HPDE6-E6E7 (cell line): ENCODE measurements around the gene PRKAR1B.

Source experiments
- DNase-seq: peaks from one replicate; pipeline ENCODE4 v3.0.0; 2011; ENCODE audit warnings: missing footprints; ENCODE audit errors: extremely low spot score

Gene PRKAR1B

DNA sequence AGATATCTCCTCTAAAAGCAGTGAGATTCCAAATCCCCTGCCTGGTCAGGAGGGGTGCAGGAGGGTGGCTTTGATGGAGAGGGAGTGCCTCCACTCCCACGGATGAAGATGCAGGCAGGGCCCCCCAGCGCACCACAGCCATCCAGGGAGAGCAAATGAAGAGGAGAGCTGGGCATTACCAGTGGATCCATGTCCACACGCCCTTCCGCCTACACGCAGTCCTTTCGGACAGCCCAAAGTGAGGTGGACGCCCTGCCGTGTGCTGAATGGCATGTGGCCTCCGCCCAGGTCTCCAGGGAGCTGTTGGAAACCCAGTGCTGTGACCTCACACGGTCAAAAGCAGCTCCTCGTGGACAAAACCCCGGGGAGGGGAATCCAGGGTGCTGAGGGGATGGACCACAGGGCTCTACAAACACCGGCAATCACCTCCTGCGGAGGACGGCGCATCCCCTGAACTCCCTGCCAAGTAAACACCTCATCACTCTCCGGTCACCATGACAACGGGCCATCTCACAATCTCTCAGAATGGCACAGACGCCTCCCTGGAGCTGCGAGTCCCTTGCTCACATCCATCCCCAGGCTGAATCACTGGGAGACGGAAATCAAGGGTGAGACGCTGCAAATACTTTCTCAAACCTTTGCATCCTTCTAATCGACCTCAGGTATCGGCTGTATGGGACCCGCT is 35.6 kb downstream of the PRKAR1B start:
- DNase-seq: no peak

GRCh38 chr7:690478-691360 is 36.4 kb downstream of the PRKAR1B start:
- DNase-seq: no peak

GRCh38 chr7:685540-685939 is 41.5 kb downstream of the PRKAR1B start:
- DNase-seq: no peak

- DNase-seq: no peak
Observed at GRCh38 chr7:684416-684815, 42.7 kb downstream of the PRKAR1B start.

DNA sequence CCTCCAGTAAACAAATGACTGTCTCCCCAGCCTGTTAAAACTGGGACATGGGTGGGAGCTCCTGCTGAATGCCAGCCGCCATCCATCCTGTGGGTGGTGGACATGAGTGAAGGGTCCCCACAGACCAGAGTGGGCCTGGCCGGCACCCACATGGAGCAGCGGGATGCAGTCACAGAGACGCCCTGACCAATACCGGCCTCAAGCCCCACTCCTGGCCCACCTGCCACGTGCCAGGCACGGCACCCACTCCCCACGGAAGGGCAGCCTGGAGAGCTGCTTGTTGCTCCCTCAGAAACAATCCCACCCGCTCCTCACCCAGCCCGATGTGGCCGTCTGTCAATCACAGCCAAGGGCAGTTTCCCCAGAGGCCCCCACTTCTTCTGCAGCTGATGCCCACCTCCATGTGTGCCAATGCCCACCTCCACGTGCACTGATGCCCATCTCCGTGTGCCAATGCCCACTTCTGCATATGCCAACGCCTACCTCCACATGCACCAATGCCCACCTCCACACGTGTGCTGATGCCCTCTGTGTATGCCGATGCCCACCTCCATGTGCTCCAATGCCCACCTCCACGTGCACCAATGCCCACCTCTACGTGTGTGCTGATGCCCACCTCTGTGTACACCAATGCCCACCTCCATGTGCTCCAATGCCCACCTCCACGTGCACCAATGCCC is 43.4 kb downstream of the PRKAR1B start:
- no peak for DNase-seq

- DNase-seq: no peak
Observed at GRCh38 chr7:682810-683209, 44.3 kb downstream of the PRKAR1B start.

- DNase-seq: no peak
Observed at GRCh38 chr7:681551-682307, 45.4 kb downstream of the PRKAR1B start.

- no peak for DNase-seq
Observed at GRCh38 chr7:680411-681127, 46.5 kb downstream of the PRKAR1B start.

GRCh38 chr7:676972-677385 is 50.1 kb downstream of the PRKAR1B start:
- DNase-seq: no peak

GRCh38 chr7:676246-676971 is 50.7 kb downstream of the PRKAR1B start:
- DNase-seq: no peak

DNA sequence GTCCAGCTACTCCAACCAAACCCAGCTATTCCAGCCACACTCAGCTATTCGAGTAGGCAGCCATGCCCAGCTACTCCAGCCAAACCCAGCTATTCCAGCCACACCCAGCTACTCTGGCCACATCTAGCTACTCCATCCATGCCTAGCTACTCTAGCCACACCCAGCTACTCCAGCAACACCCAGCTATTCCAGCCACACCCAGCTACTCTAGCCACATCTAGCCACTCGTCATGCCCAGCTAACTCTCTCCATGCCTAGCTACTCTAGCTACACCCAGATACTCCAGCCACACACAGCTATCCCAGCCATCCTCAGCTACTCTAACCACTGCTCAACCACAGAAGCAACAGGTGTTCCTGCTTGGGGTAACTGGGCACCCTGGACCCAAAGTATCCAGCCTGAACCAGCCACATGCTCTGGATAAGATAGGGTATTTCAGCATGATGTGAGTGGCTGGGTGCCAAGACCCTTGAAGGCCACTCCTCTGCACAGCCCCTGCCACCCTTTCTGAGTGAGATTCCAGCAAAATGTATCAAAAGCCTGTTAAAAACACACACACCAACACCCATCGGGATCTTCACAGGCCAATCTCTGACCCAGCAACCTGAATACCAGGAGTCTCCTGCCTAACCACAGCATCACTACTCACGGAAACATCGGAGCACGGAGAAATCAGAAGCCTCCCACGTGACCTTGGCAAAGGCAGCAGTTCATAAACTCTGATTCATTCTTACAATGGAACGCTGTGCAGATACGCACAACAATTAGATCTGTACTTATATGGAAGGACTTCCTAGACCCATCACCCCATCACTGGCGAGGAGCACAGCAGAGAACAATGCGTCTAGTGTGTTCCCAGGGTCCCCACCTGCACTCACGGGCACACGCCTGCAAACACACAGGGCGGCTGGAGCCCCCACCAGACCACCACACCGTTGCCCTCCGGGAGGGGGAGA is 52.3 kb downstream of the PRKAR1B start:
- DNase-seq: no peak

DNA sequence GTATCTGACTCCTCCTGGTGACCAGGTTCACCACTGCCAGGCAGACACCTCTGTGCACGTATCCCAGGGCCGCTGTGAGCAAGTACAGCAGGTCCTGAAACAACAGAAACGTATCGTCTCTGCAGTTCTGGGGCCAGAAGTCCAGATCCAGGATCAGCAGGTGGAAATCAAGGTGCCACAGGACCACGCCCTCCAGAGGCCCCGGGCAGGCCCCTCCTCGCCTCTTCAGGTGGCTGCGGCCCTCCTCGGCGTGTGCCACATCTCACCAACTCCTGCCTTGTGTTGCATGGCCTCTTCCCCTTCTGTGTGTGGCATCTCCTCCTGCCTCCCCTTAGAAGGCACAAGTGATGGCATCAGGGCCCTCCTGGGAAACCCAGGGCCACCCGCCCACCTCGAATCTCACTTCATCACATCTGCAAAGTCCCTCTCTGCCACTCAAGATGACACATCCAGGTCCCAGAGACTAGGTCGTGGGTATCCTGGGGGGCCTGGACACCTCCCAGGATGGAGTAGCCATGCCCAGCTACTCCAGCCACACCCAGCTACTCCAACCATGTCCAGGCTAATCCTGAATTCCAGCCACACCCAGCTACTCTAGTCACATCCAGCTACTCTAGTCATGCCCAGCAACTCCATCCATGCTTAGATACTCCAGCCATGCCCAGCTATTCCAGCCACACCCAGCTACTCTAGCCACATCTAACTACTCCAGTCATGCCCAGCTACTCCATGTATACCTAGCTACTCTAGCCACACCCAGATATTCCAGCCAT is 53.2 kb downstream of the PRKAR1B start:
- no peak for DNase-seq

DNA sequence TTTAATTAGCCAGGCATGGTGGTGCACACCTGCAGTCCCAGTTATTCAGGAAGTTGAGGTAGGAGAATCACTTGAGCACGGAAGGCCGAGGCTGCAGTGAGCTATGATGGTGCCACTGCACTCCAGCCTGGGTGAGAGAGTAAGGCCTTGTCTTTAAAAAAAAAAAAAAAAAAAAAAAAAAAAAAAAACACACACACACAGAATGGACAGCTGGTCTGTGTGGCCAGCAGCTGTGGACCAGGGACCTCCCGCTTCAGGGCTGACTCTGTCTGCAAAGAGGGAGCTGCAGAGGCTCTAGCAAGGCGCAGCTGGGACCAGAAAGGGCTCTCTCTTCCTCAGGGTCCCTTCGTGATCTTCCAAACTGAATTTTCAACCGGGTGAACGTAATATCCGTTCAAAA is 54.2 kb downstream of the PRKAR1B start:
- DNase-seq: no peak

DNA sequence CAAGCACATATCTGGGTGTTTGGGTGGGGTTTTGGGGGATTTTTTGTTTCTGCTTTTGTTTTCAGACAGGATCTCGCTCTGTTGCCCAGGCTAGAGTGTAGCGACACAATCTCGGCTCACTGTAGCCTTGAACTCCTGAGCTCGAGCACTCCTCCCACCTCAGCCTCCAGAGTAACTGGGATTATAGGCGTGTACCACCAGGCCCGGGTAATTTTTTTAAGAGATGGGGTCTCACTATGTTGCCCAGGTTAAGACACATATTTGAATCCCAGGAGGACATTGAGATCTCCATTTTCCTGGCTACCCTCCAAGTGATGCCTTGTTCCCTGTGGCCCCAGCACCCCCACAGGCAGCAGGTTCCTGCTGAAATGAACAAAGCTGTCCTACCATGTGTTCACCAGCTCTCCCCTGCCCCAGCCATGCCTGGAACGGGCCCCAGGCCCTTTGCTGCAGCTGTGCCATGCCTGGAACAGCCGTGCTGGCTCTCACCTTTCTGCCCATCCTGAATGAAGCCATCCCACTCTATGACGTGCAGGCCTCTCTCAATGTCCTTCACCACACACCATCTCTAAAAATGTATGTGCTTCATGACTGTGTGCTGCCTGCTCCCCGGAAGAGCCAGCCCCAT is 55.6 kb downstream of the PRKAR1B start:
- no peak for DNase-seq

DNA sequence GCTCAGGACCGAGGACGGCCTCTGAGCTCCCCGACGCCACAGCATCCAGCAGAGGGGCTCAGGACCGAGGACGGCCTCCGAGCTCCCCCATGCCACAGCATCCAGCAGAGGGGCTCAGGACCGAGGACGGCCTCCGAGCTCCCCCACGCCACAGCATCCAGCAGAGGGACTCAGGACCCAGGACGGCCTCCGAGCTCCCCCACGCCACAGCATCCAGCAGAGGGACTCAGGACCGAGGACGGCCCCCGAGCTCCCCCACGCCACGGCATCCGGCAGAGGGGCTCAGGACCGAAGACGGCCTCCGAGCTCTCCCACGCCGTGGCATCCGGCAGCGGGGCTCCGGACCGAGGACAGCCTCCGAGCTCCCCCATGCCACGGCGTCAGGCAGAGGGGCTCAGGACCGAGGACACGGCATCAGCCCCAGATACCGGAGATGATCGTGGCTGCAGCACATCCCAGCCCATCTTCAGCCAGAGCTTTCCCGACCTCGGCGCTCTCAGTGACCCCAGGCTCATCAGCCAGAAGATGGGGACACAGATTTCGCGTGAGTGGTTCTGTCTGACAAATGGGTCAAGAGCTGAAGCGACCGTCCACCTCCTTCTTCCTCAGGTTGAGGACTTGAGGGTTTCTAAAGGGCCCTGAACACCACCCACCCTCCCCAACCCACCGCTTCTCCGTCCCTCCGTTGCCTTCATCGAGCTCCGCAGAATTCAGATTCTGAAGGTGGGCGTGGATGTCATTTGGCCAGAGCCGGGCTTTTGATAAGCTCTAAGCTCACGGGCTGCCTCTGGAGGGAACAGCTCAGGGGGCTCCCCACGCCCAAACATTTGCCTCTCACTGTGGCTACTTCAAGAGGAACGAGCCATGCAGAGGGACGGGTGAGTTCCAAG is 56.3 kb downstream of the PRKAR1B start:
- no peak for DNase-seq

DNA sequence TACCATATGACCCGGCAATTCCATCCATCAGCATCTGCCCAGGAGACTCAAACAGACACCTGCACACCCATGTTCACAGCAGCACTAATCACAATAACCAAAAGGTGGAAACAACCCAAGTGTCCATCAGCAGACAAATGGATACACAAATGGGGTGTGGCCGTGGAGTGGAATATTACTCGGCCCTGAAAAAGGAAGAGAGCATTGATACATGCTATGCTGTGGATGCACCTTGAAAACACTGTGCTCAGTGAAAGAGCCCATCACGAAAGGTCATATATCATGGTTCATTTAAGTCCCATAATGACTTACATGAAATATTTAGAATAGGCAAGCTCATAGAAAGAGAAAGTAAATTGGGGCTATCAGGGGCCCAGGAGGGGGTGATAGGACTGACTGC is 58.1 kb downstream of the PRKAR1B start:
- DNase-seq: no peak
